K562 (cell line): ENCODE measurements around the gene GZMM. TPM values are rescaled to one million over a fixed set of nuclear protein-coding genes. Genes with fewer than 3 reads are reported as not detected.

Experiments used
- ATAC-seq: fragments of 200-7000 bp; cut with Tn5 transposase; 3 replicates; pipeline ENCODE4 v1.9.1; 2020; ENCODE audit warnings: moderate library complexity
- BruUV-seq: library from RNA; stranded (reverse); fragments of 400-500 nt; replicated peaks from 2 replicates; lab custom pipeline; 2021; lab: Mats Ljungman, UMichigan
- CTCF ChIA-PET: fragments of 300-600 bp; formaldehyde crosslinking; extraction: SDS; loops from one replicate; lab custom pipeline; 2021; ENCODE audit warnings: low intra/inter-chr PET ratio; lab: Yijun Ruan, JAX
- POLR2A ChIA-PET: fragments of 300-600, 350-650 bp; sonication (Branson Sonifier 250); formaldehyde crosslinking; extraction: SDS; loops from one replicate; lab custom pipeline; 2021; ENCODE audit warnings: antibody characterized with exemption, inconsistent platforms; lab: Yijun Ruan, JAX
- DNase-seq, 4 experiments: peaks; one replicate each; pipeline versions ENCODE4 v3.0.0 to v3.0.0-alpha.2; 2011 to 2018; ENCODE audit warnings: low spot score in 3 of 4, mixed read lengths in 3 of 4; ENCODE audit errors: extremely low read depth in 1 of 4
- FAIRE-seq: peaks from 2 replicates; lab custom pipeline; 2011; peaks lifted over from hg19 to GRCh38; lab: Jason Lieb, UNC
- H2AFZ ChIP-seq: 2 replicates; pipeline ENCODE4 v1.6.0; 2011; ENCODE audit warnings: low read depth, low read length, control low read depth, inconsistent platforms
- H3K27ac ChIP-seq: fragments of 200-600 bp; 3 replicates; pipeline ENCODE4 v1.8.0; 2011; ENCODE audit warnings: low read depth, mild to moderate bottlenecking, control low read depth, inconsistent platforms, low read length, moderate library complexity, mixed read lengths; ENCODE audit errors: extremely low read depth
- H3K27me3 ChIP-seq, 2 experiments: fragments of 300-600 bp in 1 of 2; 2 replicates in 1 of 2; 3 replicates in 1 of 2; pipeline versions ENCODE4 v1.6.0 to v1.8.0; 2011; ENCODE audit warnings: inconsistent platforms in 2 of 2, low read length in 2 of 2, mild to moderate bottlenecking in 1 of 2, mixed read lengths in 1 of 2, moderate library complexity in 1 of 2; ENCODE audit not compliant: control insufficient read depth in 2 of 2, insufficient read depth in 2 of 2
- H3K36me3 ChIP-seq: fragments of 300-600 bp; 3 replicates; pipeline ENCODE4 v1.8.0; 2011; ENCODE audit warnings: mild to moderate bottlenecking, low read length, inconsistent platforms; ENCODE audit not compliant: control insufficient read depth, insufficient read depth
- H3K4me1 ChIP-seq, 2 experiments: fragments of 200-600 bp in 1 of 2; replicated peaks in 1 of 2; 2 replicates in 1 of 2; 3 replicates in 1 of 2; pipeline versions ENCODE4 v1.5.1 to v1.8.0; 2011; ENCODE audit warnings: inconsistent platforms in 2 of 2, low read length in 2 of 2, mild to moderate bottlenecking in 1 of 2, mixed read lengths in 1 of 2, moderate library complexity in 1 of 2; ENCODE audit not compliant: control insufficient read depth in 2 of 2, insufficient read depth in 2 of 2
- H3K4me2 ChIP-seq: 2 replicates; pipeline ENCODE4 v1.6.1; 2011; ENCODE audit warnings: low read length, control low read depth, inconsistent platforms, mixed read lengths; ENCODE audit not compliant: insufficient read depth
- H3K4me3 ChIP-seq: fragments of 200-600 bp; sonication (generic), shearing (Covaris generic); 2 replicates; pipeline ENCODE4 v1.5.1; 2016; ENCODE audit warnings: control low read depth, inconsistent platforms
- H3K79me2 ChIP-seq: fragments of 200-600 bp; 3 replicates; pipeline ENCODE4 v1.8.0; 2011; ENCODE audit warnings: low read length, inconsistent platforms; ENCODE audit not compliant: control insufficient read depth, insufficient read depth
- H3K9ac ChIP-seq, 2 experiments: 2 replicates each; pipeline versions ENCODE4 v1.6.0 to v1.6.1; 2011; ENCODE audit warnings: low read depth in 2 of 2, low read length in 2 of 2, control low read depth in 1 of 2, inconsistent platforms in 1 of 2, mild to moderate bottlenecking in 1 of 2, mixed read lengths in 1 of 2; ENCODE audit not compliant: insufficient read depth in 1 of 2
- H3K9me1 ChIP-seq: one replicate; pipeline ENCODE4 v1.6.0; 2011; ENCODE audit warnings: inconsistent platforms, mild to moderate bottlenecking, low read length, moderate library complexity; ENCODE audit not compliant: control insufficient read depth, insufficient read depth
- H3K9me3 ChIP-seq: replicated peaks from 2 replicates; pipeline ENCODE4 v1.5.1; 2011; ENCODE audit warnings: low read depth, low read length, inconsistent platforms; ENCODE audit not compliant: control insufficient read depth, insufficient read depth
- H4K20me1 ChIP-seq: replicated peaks from 2 replicates; pipeline ENCODE4 v1.6.1; 2011; ENCODE audit warnings: low read length, inconsistent platforms, mixed read lengths; ENCODE audit not compliant: control insufficient read depth, insufficient read depth
- CEBPB ChIP-seq: fragments of 450-650 bp; IDR thresholded peaks from 2 replicates; pipeline ENCODE4 v1.6.1; 2016; ENCODE audit warnings: missing genetic modification characterization, missing compliant biosample characterization
- HNRNPL ChIP-seq: fragments of 200-400 bp; formaldehyde crosslinking; IDR thresholded peaks from 2 replicates; pipeline ENCODE4 v1.6.1; 2017; ENCODE audit warnings: low read depth, mild to moderate bottlenecking, low read length
- NFIC ChIP-seq: fragments of 450-650 bp; IDR thresholded peaks from 2 replicates; pipeline ENCODE4 v1.6.1; 2017; ENCODE audit warnings: mild to moderate bottlenecking, inconsistent platforms
- ZC3H4 ChIP-seq: sonication (generic); formaldehyde crosslinking; IDR thresholded peaks from 2 replicates; pipeline ENCODE4 v1.9.0; 2021; ENCODE audit warnings: missing genetic modification reagents, borderline replicate concordance
- ZC3H8 ChIP-seq: fragments of 450-650 bp; IDR thresholded peaks from 2 replicates; pipeline ENCODE4 v1.6.1; 2017
- ZNF282 ChIP-seq: sonication (generic); formaldehyde crosslinking; IDR thresholded peaks from 2 replicates; pipeline ENCODE4 v1.8.1; 2023; ENCODE audit warnings: missing genetic modification reagents
- ZNF707 ChIP-seq: fragments of 250-450 bp; sonication (Bioruptor Pico); conservative IDR thresholded peaks from 2 replicates; pipeline ENCODE4 v1.8.0; 2022; ENCODE audit warnings: inconsistent platforms, mild to moderate bottlenecking, moderate library complexity
- WGBS: fragments of 100-300 bp; shearing (Covaris generic); methylation state at CpG from one replicate; pipeline ENCODE4 v1.1.6; 2016; ENCODE audit warnings: low coverage, mixed read lengths; ENCODE audit not compliant: insufficient coverage; ENCODE audit errors: missing lambda C conversion rate; 5-methylcytosine and 5-hydroxymethylcytosine counted together
- in situ Hi-C: fragments of 300-500 bp; cut with MboI; formaldehyde crosslinking; loops from 4 replicates; pipeline ENCODE4 v1.15.0; 2018; ENCODE audit warnings: inconsistent platforms, mixed read lengths
- intact Hi-C: fragments of 100-400 bp; cut with micrococcal nuclease; formaldehyde crosslinking; loops from 2 replicates; pipeline ENCODE4 v1.14.2; 2022
- polyA plus RNA-seq, 8 experiments: library from polyadenylated mRNA; depleted of rRNA in 4 of 8; stranded (reverse) in 5 of 8; unstranded in 3 of 8; fragments of >200 nt; fragmentation: Nextera tagmentation in 2 of 8; fragmentation: Illumina TruSeq in 1 of 8; extraction: Ambion mirVana in 2 of 8; extraction: Trizol in 1 of 8; gene quantifications; 2 replicates each; pipeline versions ENCODE4 v1.2.1 to v1.2.3, GENCODE V29; 2011 to 2014; ENCODE audit warnings: inconsistent platforms in 1 of 8, missing spikeins in 1 of 8
- total RNA-seq, 7 experiments: library from RNA; depleted of rRNA in 6 of 7; stranded (reverse); fragments of >200 nt in 6 of 7; fragmentation: Illumina TruSeq in 2 of 7; extraction: Trizol in 2 of 7; gene quantifications; 2 replicates each; pipeline versions ENCODE4 v1.2.1 to v1.2.3, GENCODE V29; 2011 to 2021; ENCODE audit warnings: low replicate concordance in 1 of 7
- TF ChIP-seq, protein P1 (sequence below): fragments of 450-650 bp; formaldehyde crosslinking; conservative IDR thresholded peaks from 2 replicates; pipeline ENCODE4 v1.4.0; 2022; ENCODE audit warnings: mild to moderate bottlenecking, missing genetic modification characterization
- TF ChIP-seq, protein P2 (sequence below): fragments of 450-650 bp; IDR thresholded peaks from 2 replicates; pipeline ENCODE4 v1.6.1; 2017; ENCODE audit warnings: antibody characterized with exemption, mild to moderate bottlenecking

GZMM gene
- total and polyA plus RNA-seq, 9 of the 15 experiments (the other 6 are each of a cell fraction or from before 2014, with no cell fraction given): 0.08 to 2.6 (median 0.70) TPM; not detected in 2

DNA sequence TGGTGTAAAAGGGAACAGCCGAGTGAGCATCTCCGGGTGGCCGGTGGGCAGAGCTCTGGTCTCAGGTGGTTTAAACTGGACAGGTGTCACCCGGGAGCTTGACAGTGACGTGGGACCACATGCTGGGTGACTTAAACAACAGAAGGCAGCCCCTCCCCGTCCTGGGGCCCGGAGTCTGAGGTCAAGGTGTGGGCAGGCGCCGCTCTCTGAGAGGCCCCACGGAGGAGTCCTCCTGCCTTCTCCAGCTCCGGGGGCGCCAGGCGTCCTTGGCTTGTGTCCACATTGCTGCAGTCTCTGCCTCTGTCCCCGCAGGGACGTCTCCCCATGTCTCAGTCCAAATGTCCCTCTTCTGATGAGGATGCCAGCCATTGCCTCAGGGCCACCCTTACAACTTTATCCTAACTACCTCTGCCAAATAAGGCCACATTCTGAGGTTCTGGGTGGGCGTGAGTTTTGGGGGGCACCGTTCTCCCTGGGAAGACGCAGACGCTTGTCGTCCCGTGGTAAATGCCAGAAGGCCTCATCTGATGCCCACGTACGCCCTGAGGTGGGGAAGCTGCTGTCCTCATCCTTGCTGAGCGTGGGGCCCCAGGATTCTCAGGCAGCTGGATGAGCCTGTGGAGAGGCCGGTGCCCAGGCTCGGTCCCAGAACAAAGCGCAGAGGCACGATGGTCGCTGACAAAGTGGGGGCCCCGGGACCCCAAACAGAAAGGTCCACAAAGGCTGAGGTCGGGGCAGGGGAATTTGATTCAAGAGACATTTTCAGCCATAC lies 12.9 kb downstream of the GZMM start:
- 48% methylated on average over 27 of the region's 31 CpGs for WGBS
- no peaks in the 10 kb centered on the region; the same call in 1 of the 2 replicates for H3K9me3 ChIP-seq
- ChIA-PET CTCF (interaction anchor here (0.6 kb wide), 2 partner anchors 49 to 518 kb away, joined by 3 to 8 read pairs; no protein-coding TSS in a partner anchor), POLR2A (interaction anchor here (0.6 to 2.5 kb wide), 8 partner anchors 10 to 471 kb away, joined by 4 to 20 read pairs (median 6); partner anchors contain the start of gene BSG)
- peak overlapping the region; percentile 2; the same call in 1 of the 2 replicates for H3K4me3 ChIP-seq
- H3K27me3 ChIP-seq: no peaks in the 10 kb centered on the region
- peak overlapping the region; percentile 62 to 90 for H3K9ac ChIP-seq
- TSS peak; percentile 64 for BruUV-seq
- H4K20me1 ChIP-seq: no peaks in the 10 kb centered on the region
- H2AFZ ChIP-seq: peak overlapping the region; percentile 83
- intact Hi-C loops (loop anchor here (1.0 kb wide), 1 partner anchor 15 kb away; no protein-coding TSS in a partner anchor), in situ Hi-C loops (no loop called here)
- no peaks in the 10 kb centered on the region for H3K79me2 ChIP-seq
- H3K27ac ChIP-seq: peak overlapping the region; percentile 83
- ATAC-seq (peak; percentile 55), DNase-seq (peak; percentile 48 to 81 (median 61)), FAIRE-seq (no peak)
- H3K4me2 ChIP-seq: peak overlapping the region; percentile 68
- no peaks in the 10 kb centered on the region for H3K36me3 ChIP-seq
- no peaks in the 10 kb centered on the region for H3K9me1 ChIP-seq
- peaks cover 22 to 62% of the 10 kb centered on the region in 2 experiments; a peak in 4 of 5 replicates for H3K4me1 ChIP-seq
- TF ChIP-seq, protein P1, sequence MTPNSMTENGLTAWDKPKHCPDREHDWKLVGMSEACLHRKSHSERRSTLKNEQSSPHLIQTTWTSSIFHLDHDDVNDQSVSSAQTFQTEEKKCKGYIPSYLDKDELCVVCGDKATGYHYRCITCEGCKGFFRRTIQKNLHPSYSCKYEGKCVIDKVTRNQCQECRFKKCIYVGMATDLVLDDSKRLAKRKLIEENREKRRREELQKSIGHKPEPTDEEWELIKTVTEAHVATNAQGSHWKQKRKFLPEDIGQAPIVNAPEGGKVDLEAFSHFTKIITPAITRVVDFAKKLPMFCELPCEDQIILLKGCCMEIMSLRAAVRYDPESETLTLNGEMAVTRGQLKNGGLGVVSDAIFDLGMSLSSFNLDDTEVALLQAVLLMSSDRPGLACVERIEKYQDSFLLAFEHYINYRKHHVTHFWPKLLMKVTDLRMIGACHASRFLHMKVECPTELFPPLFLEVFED: no peak
- no peak for TF ChIP-seq ZC3H8
- TF ChIP-seq ZNF282 (CRISPR knock-in tag): no peak
- TF ChIP-seq ZC3H4 (CRISPR knock-in tag): no peak
- TF ChIP-seq, protein P2, sequence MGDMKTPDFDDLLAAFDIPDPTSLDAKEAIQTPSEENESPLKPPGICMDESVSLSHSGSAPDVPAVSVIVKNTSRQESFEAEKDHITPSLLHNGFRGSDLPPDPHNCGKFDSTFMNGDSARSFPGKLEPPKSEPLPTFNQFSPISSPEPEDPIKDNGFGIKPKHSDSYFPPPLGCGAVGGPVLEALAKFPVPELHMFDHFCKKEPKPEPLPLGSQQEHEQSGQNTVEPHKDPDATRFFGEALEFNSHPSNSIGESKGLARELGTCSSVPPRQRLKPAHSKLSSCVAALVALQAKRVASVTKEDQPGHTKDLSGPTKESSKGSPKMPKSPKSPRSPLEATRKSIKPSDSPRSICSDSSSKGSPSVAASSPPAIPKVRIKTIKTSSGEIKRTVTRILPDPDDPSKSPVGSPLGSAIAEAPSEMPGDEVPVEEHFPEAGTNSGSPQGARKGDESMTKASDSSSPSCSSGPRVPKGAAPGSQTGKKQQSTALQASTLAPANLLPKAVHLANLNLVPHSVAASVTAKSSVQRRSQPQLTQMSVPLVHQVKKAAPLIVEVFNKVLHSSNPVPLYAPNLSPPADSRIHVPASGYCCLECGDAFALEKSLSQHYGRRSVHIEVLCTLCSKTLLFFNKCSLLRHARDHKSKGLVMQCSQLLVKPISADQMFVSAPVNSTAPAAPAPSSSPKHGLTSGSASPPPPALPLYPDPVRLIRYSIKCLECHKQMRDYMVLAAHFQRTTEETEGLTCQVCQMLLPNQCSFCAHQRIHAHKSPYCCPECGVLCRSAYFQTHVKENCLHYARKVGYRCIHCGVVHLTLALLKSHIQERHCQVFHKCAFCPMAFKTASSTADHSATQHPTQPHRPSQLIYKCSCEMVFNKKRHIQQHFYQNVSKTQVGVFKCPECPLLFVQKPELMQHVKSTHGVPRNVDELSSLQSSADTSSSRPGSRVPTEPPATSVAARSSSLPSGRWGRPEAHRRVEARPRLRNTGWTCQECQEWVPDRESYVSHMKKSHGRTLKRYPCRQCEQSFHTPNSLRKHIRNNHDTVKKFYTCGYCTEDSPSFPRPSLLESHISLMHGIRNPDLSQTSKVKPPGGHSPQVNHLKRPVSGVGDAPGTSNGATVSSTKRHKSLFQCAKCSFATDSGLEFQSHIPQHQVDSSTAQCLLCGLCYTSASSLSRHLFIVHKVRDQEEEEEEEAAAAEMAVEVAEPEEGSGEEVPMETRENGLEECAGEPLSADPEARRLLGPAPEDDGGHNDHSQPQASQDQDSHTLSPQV: peak; percentile 68; the same call in 1 of the 2 replicates
- TF ChIP-seq NFIC: peak; percentile 42
- TF ChIP-seq ZNF707 (CRISPR knock-in tag): no peak
- no peak for TF ChIP-seq CEBPB (tag)
- no peak for TF ChIP-seq HNRNPL
